ENCODE results near the gene SPATS1.
"Not testable (repeated sequence)": the region's sequence is repeated elsewhere in the genome, so short reads cannot be mapped to it uniquely, and the experiment has no call there.

SPATS1 gene

GRCh38 chr6:44311767-44312166, 30.7 kb upstream of the SPATS1 start:
- DNase-seq = no peak

- DNase-seq = peak; percentile 92 to 97 (median 95)
These were observed 29.3 kb upstream of the SPATS1 start, which contains the start of gene AARS2 for GRCh38 chr6:44312901-44313788. Gene AARS2, minus strand, starts transcription at chr6:44313347. Its CDS starts 24 bp downstream, at chr6:44313323.

DNA sequence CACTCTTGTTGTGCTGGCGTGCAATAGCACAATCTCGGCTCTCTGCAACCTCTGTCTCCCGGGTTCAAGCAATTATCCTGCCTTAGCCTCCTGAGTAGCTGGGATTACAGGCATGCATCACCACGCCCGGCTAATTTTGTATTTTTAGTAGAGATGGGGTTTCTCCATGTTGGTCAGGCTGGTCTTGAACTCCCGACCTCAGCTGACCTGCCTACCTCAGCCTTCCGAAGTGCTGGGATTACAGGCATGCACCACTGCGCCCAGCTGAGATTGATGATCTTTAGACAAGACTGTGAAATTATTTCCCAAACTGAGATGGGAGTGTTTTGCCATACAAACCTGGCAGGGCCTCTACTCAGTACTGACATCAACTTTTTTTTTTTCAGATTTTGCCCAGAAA, 27.8 kb upstream of the SPATS1 start:
- DNase-seq = not testable (repeated sequence)

GRCh38 chr6:44315516-44315915, 26.9 kb upstream of the SPATS1 start:
- peak; percentile 82 to 95 (median 91) for DNase-seq

- DNase-seq = peak; percentile 52 to 75 (median 66)
These were observed 26.5 kb upstream of the SPATS1 start for GRCh38 chr6:44315951-44316350.

GRCh38 chr6:44316481-44316880, 26.0 kb upstream of the SPATS1 start:
- peak; percentile 41 to 69 (median 47) for DNase-seq

DNA sequence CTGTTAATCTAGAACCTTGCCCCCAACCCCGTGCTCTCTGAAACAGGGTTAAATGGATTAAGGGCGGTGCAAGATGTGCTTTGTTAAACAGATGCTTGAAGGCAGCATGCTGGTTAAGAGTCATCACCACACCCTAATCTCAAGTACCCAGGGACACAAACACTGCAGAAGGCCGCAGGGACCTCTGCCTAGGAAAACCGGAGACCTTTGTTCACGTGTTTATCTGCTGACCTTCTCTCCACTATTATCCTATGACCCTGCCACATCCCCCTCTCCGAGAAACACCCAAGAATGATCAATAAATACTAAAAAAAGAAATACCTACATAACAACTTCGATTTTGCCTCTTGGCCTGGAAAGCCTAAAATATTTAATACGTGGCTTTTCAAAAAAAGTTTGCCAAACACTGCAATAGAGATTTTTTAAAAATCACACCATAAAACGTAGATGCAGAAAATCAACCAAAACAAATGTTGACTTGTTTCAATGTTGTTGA, 25.3 kb upstream of the SPATS1 start:
- not testable (repeated sequence) for DNase-seq

DNA sequence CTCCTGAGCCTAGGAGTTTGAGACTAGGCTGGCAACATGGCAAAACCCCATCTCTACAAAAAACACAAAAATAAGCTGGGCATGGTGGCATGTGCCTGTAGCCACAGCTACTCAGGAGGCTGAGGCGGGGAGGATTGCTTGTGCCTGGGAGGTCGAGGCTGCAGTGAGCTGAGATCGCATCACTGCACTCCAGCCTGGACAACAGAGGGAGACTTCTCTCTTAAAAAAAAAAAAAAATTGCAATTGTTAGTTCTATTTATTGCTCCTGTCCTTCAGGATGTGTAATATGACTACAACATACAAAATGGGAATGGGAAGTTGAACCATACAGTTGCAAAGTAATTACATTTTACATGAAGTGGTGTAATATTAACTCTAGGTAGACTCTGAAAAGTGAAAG, 21.2 kb upstream of the SPATS1 start:
- no peak for DNase-seq

GRCh38 chr6:44327096-44327495, 15.4 kb upstream of the SPATS1 start:
- DNase-seq = no peak

GRCh38 chr6:44327760-44328159, 14.7 kb upstream of the SPATS1 start:
- no peak for DNase-seq

- DNase-seq = not testable (repeated sequence)
These were observed 14.2 kb upstream of the SPATS1 start for GRCh38 chr6:44328203-44328602.

DNA sequence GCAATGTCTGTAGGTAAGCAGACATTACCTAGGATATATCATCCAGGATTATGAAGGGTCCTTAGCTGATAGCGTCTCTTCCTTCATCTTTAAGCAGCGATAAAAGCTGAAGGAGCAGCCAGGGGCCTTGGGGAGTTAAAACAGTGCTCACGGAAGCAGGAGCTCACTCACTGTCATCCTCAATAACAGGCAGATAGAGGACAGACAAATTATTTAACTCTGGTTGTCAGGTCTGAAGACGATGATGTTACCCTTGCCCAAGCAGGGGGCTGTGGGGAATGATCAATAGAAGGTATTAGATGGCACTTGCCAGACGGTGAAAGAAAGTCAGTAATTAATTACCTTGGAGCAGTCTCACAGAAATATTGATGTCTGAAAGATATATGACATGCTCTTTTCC, 12.6 kb upstream of the SPATS1 start:
- DNase-seq = no peak

- DNase-seq = no peak
These were observed 9.9 kb upstream of the SPATS1 start for GRCh38 chr6:44332585-44332984.

- DNase-seq = peak; percentile 40 to 57 (median 49)
These were observed 9.1 kb upstream of the SPATS1 start for GRCh38 chr6:44333273-44333919.

- DNase-seq = peak; percentile 57 to 78 (median 77)
These were observed 8.5 kb upstream of the SPATS1 start for GRCh38 chr6:44333942-44334341.

DNA sequence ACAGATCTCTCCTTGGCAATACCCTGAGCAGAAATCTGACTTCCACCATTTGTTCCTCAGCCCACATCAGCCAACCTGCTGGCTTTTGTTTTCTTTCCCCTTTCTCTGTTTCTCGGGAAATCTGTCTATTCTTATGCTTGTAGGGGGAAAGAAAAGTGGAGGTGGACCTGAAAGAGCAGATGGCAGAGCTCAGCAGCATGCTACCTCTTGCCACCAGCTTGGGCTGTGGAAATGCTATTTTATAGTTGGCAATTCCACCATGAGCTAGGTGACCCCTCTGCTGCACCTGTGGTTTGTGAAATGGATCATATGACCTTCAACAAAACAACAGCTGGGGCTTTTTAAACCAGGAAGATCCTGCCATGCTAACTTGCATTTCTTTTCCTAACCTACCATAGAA, 6.8 kb upstream of the SPATS1 start:
- DNase-seq = no peak

DNA sequence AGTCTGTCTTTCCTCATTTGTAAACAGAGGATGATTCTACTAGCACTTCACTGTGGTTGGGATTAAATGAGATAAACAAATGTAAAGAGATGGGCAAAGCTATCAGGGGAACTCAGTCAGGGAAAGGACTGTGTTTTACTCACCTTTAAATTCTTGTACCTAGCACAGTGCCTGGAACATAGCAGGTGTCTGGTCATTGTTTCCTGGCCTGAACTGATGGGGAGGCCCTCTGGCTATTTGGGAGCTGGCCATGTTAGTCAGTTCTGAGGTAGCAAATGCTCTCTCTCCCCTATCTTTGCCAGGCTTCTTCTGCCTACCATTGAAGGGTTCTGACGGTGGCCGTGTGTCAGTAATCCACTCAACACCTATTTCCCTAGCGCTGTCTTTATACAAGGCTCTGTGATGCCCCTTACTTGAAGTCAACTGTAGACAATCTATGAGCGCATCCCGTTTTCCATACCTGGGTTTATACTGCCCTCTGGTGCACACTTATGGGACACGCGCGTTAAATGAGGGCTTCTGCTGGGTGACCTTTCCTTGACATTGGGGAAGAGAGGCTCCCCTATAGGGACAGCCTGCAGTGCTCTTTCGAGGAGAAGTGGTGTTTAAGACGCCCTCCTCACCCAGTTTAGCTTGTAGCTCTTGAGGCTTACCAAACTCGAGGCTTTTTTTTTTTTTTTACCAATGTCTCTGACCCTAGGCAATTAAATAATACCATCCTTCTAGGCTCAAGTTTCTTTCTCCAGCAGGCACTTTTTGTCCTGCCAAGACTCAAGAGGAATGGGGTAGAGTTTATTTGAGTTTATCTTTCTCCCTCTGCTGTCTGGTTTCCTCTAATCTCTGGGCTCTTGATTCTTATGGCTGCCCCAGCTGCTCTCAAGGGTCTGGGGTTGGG, 4.0 kb upstream of the SPATS1 start:
- peak; percentile 80 to 88 (median 82) for DNase-seq

DNA sequence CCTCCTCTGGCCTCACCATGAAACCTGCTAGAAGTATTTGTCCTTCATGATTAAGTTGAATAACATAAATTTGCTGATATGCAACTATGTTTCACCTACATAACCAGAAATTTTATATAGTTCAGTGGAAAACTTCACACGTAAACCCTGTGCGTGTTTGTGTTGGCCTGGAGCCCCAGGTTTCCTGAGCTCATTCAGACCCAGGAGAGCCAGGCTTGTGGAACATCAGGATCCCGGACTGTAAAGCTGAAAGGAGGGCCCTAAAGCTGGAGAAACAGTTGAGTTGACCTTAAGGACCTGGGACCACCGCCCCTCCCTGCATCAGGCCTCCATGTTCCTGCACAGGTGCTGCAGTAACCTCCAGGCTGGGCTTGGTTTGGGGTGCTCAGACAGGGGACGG, 3.1 kb upstream of the SPATS1 start:
- DNase-seq = no peak

DNA sequence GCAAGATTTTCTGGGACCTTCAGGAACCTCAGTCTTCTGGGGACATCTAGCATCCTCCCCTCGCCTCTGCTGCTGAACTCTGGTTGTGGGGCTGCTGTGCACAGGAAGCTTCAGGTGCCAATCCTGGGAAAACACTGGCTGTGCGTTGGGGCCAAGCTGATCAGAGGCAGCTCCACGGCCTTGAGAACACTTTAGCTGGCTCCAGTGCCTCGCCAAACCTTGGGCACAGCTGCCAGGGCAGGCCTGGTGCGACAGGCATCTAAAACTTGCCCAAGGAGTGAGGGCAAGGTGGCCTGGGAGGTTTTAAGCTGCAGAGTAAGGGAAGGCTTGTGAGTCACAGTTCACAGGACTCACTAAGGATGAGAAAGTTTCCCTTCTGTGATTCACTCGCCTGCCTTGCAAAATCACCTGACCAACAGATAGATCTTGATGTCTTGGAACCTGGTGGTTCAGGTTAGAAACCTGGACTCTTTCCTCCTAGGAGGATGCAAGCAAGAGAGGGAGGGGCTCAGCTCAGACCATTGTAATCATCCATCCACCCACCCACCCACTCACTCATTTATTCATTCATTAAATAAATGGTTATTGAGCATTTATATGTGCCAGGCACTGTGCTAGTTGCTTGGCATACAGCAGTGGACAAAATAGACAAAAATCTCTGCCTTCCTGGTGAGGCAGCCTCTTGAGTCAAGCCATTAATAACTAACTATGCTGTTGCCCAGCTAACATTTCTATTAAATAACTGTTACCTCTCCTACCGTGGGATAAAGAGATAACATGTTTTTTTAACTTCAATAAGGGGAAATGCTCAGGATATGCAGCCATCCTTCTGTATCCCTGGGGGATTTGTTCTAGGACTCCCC, 2.5 kb upstream of the SPATS1 start:
- DNase-seq = peak; percentile 63 to 67 (median 65)

GRCh38 chr6:44341095-44341890, 1.2 kb upstream of the SPATS1 start:
- no peak for DNase-seq

GRCh38 chr6:44342052-44342451, 398 bp upstream of the SPATS1 start:
- peak; percentile 40 to 50 (median 41) for DNase-seq
